ENCODE data around the gene TTC14.

DNA sequence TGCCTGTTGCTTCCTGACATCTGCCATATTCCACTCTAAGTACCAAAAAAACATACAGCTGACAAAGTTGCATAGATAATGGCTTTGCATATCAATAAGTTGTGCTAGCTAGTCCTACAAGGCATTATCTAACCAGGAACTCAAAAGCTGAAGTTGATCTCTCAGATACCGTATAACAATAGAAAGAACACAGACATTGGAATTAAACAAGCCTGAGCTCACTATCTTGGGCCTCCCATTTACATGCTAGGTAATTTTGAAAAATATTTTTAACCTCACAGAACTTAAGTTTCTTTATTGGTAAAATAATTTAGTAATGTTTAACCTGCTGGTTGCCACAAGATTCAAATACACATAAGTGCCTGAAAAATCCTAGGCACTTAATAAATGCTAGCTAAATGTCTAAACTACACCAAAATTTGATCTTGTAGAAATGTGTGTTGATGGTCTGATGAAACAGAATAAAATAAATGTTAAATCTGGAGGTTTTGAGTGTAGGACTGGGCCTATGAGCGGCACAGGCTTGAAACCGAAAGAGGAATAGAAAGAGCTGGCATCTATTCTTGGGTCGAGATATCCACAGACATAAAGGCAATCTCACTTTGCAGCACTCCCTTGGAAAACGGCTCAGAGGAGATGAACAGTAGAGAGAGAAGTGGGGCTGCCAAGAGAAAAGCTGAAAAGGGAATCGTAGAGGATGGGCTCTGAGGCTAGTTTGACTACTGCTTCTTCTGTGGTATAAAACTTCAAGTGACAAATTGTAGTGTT is 29.9 kb upstream of the TTC14 start:
- TF ChIP-seq, protein P1, sequence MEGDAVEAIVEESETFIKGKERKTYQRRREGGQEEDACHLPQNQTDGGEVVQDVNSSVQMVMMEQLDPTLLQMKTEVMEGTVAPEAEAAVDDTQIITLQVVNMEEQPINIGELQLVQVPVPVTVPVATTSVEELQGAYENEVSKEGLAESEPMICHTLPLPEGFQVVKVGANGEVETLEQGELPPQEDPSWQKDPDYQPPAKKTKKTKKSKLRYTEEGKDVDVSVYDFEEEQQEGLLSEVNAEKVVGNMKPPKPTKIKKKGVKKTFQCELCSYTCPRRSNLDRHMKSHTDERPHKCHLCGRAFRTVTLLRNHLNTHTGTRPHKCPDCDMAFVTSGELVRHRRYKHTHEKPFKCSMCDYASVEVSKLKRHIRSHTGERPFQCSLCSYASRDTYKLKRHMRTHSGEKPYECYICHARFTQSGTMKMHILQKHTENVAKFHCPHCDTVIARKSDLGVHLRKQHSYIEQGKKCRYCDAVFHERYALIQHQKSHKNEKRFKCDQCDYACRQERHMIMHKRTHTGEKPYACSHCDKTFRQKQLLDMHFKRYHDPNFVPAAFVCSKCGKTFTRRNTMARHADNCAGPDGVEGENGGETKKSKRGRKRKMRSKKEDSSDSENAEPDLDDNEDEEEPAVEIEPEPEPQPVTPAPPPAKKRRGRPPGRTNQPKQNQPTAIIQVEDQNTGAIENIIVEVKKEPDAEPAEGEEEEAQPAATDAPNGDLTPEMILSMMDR (IDR thresholded peaks at IDR 0.05), result no peak
- no peak for TF ChIP-seq POLR2A (IDR thresholded peaks at IDR 0.05)
